ENCODE data around the gene AEBP2. TPM values are rescaled to one million over a fixed set of nuclear protein-coding genes. Genes with fewer than 3 reads are reported as not detected.

The AEBP2 gene
- total and polyA plus RNA-seq, 2 of the 8 experiments (the other 6 are each of a cell fraction or from before 2014, with no cell fraction given) = 13.6 to 61.4 TPM

DNA sequence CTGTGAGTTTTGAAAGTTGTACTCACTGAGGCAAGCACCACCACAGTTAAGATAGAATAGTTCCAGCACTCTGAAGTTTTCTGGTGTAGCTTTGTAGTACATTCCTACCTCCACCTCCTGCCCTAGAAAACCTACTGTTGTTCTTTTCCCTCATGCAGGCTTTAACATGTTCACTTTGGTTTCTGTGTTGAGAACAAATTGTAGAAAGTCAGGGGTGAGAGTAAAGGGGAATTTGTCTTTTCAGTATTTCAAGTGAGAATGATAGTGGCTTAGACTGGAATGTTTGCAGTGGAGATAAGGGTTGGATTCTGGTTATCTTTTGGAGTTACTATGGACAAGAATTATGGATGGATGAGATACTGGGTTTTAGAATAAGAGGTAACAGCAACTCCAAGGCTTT is 67.2 kb downstream of the AEBP2 start:
- no peak for TF ChIP-seq RFX5 (IDR thresholded peaks at IDR 0.05; ENCODE audit: borderline replicate concordance, low read depth, low read length)
- no peak for TF ChIP-seq SIRT6 (IDR thresholded peaks at IDR 0.05; ENCODE audit: low read length)
- no peak for TF ChIP-seq BCL11A (IDR thresholded peaks at IDR 0.05; ENCODE audit: low read depth in 2 of 2, low read length in 2 of 2)
- no peak for TF ChIP-seq E2F6 (IDR thresholded peaks at IDR 0.05)
- no peak for TF ChIP-seq CBX5 (IDR thresholded peaks at IDR 0.05; ENCODE audit: low read depth, low read length)
- no peak for TF ChIP-seq RXRA (IDR thresholded peaks at IDR 0.05; ENCODE audit: insufficient read depth, low read depth, low read length)
- TF ChIP-seq SIN3A (conservative IDR thresholded peaks at IDR 0.05 in 1 of 2, IDR thresholded peaks at IDR 0.05 in 1 of 2; ENCODE audit: low read depth in 1 of 2, low read length in 2 of 2) = no peak
- TF ChIP-seq, protein P1, sequence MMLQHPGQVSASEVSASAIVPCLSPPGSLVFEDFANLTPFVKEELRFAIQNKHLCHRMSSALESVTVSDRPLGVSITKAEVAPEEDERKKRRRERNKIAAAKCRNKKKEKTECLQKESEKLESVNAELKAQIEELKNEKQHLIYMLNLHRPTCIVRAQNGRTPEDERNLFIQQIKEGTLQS (IDR thresholded peaks at IDR 0.05; ENCODE audit: insufficient read depth, low read depth, low read length) = no peak
- no peak for TF ChIP-seq GTF2F1 (IDR thresholded peaks at IDR 0.05; ENCODE audit: borderline replicate concordance, low read depth, low read length)
- TF ChIP-seq JUN (IDR thresholded peaks at IDR 0.05; ENCODE audit: low read depth, low read length) = no peak
- no peak for TF ChIP-seq CHD1 (IDR thresholded peaks at IDR 0.05; ENCODE audit: low read depth, low read length)
- Histone ChIP-seq H2AK5ac (ENCODE audit: low read depth, low read length) (no peak overlapping the region), H3K18ac (ENCODE audit: extremely low read depth, low read length) (no peak overlapping the region), H2BK12ac (ENCODE audit: low read depth, low read length) (no peak overlapping the region), H3K4me1 (replicated peaks in 1 of 4; ENCODE audit: control insufficient read depth in 3 of 4, insufficient read depth in 4 of 4, low read length in 3 of 4) (peaks cover 0 to 2% (median 0%) of the 10 kb centered on the region in 4 experiments; a peak in 1 of 7 replicates), H4K8ac (ENCODE audit: extremely low read depth, insufficient read depth, low read length) (no peak overlapping the region), H3K4ac (replicated peaks; ENCODE audit: insufficient read length, low read depth, low read length) (no peak overlapping the region), H3K27me3 (replicated peaks in 1 of 4; ENCODE audit: control insufficient read depth in 3 of 4, extremely low read depth in 1 of 4, insufficient read depth in 3 of 4, low read length in 3 of 4) (no peaks in the 10 kb centered on the region), H3K9ac (replicated peaks in 1 of 4; ENCODE audit: extremely low read depth in 1 of 4, low read depth in 3 of 4, low read length in 3 of 4) (no peak overlapping the region), H2BK5ac (ENCODE audit: low read depth, low read length) (no peak overlapping the region), H4K91ac (replicated peaks; ENCODE audit: insufficient read length, low read length) (no peak overlapping the region), H3K27ac (ENCODE audit: low read depth, low read length) (no peak overlapping the region), H3K79me1 (ENCODE audit: low read depth, low read length) (peaks cover 13% of the 10 kb centered on the region), H3K23ac (ENCODE audit: insufficient read length) (no peak overlapping the region), H3K4me2 (ENCODE audit: insufficient read depth in 1 of 2, low read depth in 2 of 2, low read length in 2 of 2) (no peak overlapping the region), H4K20me1 (replicated peaks in 1 of 2; ENCODE audit: control insufficient read depth in 1 of 2, insufficient read depth in 2 of 2, low read length in 2 of 2) (peaks cover 9 to 12% of the 10 kb centered on the region in 2 experiments), H3K14ac (ENCODE audit: insufficient read length) (no peak overlapping the region), H4K5ac (ENCODE audit: insufficient read length, low read depth, low read length) (no peak overlapping the region), H3K36me3 (ENCODE audit: control insufficient read depth in 2 of 4, insufficient read depth in 4 of 4, low read length in 3 of 4) (peaks cover 0 to 32% (median 10%) of the 10 kb centered on the region in 4 experiments; a peak in 5 of 8 replicates), H3K4me3 (ENCODE audit: extremely low read depth in 1 of 4, insufficient read depth in 2 of 4, low read depth in 3 of 4, low read length in 4 of 4) (no peak overlapping the region), H3K56ac (replicated peaks; ENCODE audit: insufficient read length, low read depth, low read length) (no peak overlapping the region), H2BK15ac (ENCODE audit: low read length) (no peak overlapping the region), H3K23me2 (ENCODE audit: low read depth, low read length) (no peaks in the 10 kb centered on the region), H3K9me3 (ENCODE audit: insufficient read depth in 2 of 2, low read depth in 1 of 2, low read length in 1 of 2) (no peaks in the 10 kb centered on the region), H3K79me2 (ENCODE audit: control insufficient read depth in 1 of 2, insufficient read depth in 2 of 2, low read length in 2 of 2) (peaks cover 4 to 95% of the 10 kb centered on the region in 2 experiments; a peak in 3 of 4 replicates), H2BK20ac (ENCODE audit: low read length) (no peak overlapping the region), H2AFZ (ENCODE audit: low read length) (no peak overlapping the region), H2BK120ac (replicated peaks; ENCODE audit: low read depth, low read length) (no peak overlapping the region)
- FAIRE-seq (no peak), DNase-seq (ENCODE audit: low read depth in 1 of 2, low spot score in 2 of 2) (no peak)
- ChIA-PET CTCF (ENCODE audit: partially characterized antibody) (interaction anchor here (1.1 to 1.8 kb wide), 2 partner anchors 8 to 11 kb away, joined by 3 to 5 read pairs; no protein-coding TSS in a partner anchor), POLR2A (ENCODE audit: partially characterized antibody) (interaction anchor here (0.9 to 1.8 kb wide), 5 partner anchors 8 to 22 kb away, joined by 3 to 6 read pairs (median 4); no protein-coding TSS in a partner anchor)

All from H1 (cell line).